ENCODE results near the gene LIPG. TPM values are rescaled to one million over a fixed set of nuclear protein-coding genes. Genes with fewer than 3 reads are reported as not detected.
A peak's percentile ranks its signal among the peaks of the same experiment; 100 is the strongest.
"Not testable (repeated sequence)": the region's sequence is repeated elsewhere in the genome, so short reads cannot be mapped to it uniquely, and the experiment has no call there.

The LIPG gene
- total RNA-seq (2021; fragmentation: NEBNext Ultra II Directional; extraction: Animal tissue kit (Norgen Biotek cat#: 25700)) = not detected
- long read RNA-seq = 0 reads

DNA sequence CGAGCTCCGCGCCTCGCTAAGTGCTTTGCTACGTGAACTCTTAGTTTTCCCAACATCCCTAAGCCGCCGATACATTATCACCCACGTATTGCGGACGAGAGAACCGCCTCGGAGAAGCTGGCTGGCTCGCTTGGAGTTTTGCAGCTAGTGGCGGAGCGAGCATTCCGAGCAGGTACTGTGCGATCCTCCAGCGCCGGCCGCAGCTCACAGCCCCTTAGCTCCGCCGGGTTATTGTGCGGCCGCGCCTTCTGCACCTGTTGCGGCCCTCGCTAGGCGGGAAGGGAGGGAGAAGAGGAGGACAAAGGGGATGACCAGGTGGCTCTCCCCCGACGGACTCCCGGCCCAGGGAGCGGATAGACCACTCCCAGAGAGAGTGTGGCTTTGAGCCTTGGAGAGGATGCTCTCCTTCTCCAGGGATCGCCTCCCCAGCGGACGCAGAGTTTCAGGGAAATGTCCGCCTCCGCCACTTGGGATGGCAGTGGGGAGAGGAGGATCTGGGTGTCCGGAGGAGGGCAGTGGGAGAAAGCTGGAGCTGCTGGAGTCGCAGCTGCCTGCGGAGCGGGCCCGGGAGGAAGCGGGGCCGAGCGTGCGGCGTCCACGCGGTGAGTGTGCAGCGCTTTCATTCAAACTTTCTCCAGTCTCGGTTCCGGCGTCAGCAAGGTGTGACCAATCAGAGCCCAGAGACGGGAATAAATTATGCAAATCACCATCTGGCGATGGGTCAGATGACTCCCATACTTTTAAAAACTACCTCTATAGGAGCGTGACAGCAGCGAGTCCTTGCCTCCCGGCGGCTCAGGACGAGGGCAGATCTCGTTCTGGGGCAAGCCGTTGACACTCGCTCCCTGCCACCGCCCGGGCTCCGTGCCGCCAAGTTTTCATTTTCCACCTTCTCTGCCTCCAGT lies at the start of gene LIPG:
TSS of gene LIPG (plus strand) at position 769 of the 905 bp plus-strand sequence. CDS start 252 bp downstream, outside the sequence.
- Mint-ChIP-seq H3K36me3 (ENCODE audit: low read depth) (no peaks in the 10 kb centered on the region), H3K9me3 (no peaks in the 10 kb centered on the region), H3K27me3 (ENCODE audit: insufficient read depth) (peaks cover 53% of the 10 kb centered on the region), H3K27ac (no peak within 1 kb of the TSS), H3K4me3 (peak within 1 kb of the TSS; percentile 66), H3K4me1 (ENCODE audit: low read depth) (peaks cover 32% of the 10 kb centered on the region)
- TF ChIP-seq, protein P1, sequence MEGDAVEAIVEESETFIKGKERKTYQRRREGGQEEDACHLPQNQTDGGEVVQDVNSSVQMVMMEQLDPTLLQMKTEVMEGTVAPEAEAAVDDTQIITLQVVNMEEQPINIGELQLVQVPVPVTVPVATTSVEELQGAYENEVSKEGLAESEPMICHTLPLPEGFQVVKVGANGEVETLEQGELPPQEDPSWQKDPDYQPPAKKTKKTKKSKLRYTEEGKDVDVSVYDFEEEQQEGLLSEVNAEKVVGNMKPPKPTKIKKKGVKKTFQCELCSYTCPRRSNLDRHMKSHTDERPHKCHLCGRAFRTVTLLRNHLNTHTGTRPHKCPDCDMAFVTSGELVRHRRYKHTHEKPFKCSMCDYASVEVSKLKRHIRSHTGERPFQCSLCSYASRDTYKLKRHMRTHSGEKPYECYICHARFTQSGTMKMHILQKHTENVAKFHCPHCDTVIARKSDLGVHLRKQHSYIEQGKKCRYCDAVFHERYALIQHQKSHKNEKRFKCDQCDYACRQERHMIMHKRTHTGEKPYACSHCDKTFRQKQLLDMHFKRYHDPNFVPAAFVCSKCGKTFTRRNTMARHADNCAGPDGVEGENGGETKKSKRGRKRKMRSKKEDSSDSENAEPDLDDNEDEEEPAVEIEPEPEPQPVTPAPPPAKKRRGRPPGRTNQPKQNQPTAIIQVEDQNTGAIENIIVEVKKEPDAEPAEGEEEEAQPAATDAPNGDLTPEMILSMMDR (IDR thresholded peaks at IDR 0.05) = no peak
- DNase-seq = no peak

- not testable (repeated sequence) for DNase-seq; H3K36me3 Mint-ChIP-seq (ENCODE audit: low read depth)
- H3K27me3 Mint-ChIP-seq (ENCODE audit: insufficient read depth) = peaks cover 16% of the 10 kb centered on the region
These were observed 49.0 kb upstream of the LIPG start for GRCh38 chr18:49512876-49513275.

DNA sequence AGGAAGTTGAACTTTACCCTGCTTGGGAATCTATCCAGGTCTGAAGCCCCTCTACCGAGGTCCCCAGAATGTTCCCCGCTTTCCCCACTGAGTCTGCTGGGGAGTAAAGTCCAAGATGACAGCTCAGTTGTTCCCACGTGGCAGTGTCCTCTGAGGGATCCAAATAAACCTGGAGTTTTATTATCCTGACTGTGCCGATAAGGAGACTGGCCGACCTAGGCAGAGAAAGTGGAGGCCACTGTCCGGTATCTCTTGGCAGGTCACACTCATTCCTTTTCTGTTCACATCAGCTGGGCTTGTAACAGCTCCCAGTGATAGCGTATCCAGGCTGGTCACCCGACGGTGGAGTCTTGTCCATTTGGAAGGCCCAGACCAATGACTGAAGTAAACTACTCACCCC lies 47.3 kb upstream of the LIPG start:
- TF ChIP-seq, protein P1 (IDR thresholded peaks at IDR 0.05) = no peak
- no peak overlapping the region for H3K27ac Mint-ChIP-seq

More at GRCh38 chr18:49512876-49513275, 49.0 kb upstream of the LIPG start:
- not testable (repeated sequence) for H3K27ac Mint-ChIP-seq; H3K4me1 Mint-ChIP-seq (ENCODE audit: low read depth); H3K4me3 Mint-ChIP-seq; H3K9me3 Mint-ChIP-seq

DNA sequence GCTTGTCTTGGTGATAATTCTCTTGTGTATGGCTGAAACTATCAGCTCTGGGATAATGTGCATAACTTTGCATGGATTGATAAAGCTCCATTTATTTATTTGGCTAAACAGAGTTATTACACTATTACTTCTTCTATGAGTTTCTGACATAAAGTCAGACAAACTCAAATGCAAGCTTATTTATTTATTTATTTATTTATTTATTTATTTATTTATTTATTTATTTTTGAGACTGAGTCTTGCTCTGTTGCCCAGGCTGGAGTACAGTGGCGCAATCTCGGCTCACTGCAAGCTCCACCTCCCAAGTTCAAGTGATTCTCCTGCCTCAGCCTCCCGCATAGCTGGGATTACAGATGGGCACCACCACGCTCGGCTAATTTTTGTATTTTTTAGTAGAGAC lies 46.9 kb upstream of the LIPG start:
- not testable (repeated sequence) for H3K27ac Mint-ChIP-seq; H3K4me3 Mint-ChIP-seq; H3K36me3 Mint-ChIP-seq (ENCODE audit: low read depth); DNase-seq; H3K9me3 Mint-ChIP-seq; H3K4me1 Mint-ChIP-seq (ENCODE audit: low read depth)
- peaks cover 19% of the 10 kb centered on the region for H3K27me3 Mint-ChIP-seq (ENCODE audit: insufficient read depth)

More for the DNA sequence above, 47.3 kb upstream of the LIPG start:
- Mint-ChIP-seq H3K4me3 (no peak overlapping the region), H3K27me3 (ENCODE audit: insufficient read depth) (peaks cover 18% of the 10 kb centered on the region), H3K9me3 (no peaks in the 10 kb centered on the region), H3K36me3 (ENCODE audit: low read depth) (no peaks in the 10 kb centered on the region), H3K4me1 (ENCODE audit: low read depth) (no peaks in the 10 kb centered on the region)
- DNase-seq = no peak

DNA sequence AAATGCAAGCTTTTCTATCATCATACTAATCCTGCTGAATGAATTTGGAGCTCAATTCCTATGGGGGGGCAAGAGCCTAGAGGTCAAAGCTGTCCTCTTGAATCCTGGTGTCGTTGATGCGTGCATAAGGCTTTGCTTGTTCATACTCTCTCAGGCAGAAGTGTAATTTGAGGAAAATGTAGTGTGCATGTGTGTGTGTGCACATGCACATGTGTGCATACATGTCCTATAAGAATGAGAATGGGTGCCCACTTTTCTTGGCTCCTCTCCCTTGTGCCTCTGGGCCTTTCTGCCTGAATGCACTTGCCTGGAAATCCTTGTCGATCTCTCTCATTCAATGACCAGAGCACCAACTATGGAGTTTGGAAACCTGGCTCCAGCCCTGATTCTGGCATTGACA lies 46.3 kb upstream of the LIPG start:
- H3K36me3 Mint-ChIP-seq (ENCODE audit: low read depth) = no peaks in the 10 kb centered on the region

DNA sequence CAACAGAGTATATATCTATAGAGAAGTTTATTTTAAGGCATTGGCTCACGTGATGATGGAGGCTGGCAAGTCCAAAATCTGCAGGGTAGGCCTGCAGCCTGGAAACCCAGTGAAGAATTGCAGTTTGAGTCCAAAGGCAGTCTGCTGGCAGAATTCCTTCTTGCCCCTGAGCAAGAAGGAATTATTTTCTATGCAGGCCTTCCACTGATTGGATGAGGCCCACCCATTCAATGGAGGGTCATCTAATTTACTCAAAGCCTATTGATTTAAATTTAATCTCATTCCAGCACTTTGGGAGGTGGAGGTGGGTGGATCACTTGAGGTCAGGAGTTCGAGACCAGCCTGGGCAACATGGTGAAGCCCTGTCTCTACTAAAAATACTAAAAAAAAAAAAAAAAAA lies 44.4 kb upstream of the LIPG start:
- no peak for DNase-seq
- H3K4me1 Mint-ChIP-seq (ENCODE audit: low read depth) = peaks cover 7% of the 10 kb centered on the region
- H3K27me3 Mint-ChIP-seq (ENCODE audit: insufficient read depth) = peaks cover 19% of the 10 kb centered on the region
- TF ChIP-seq, protein P1 (IDR thresholded peaks at IDR 0.05) = no peak
- H3K27ac Mint-ChIP-seq = no peak overlapping the region
- no peaks in the 10 kb centered on the region for H3K36me3 Mint-ChIP-seq (ENCODE audit: low read depth)
- H3K9me3 Mint-ChIP-seq = no peaks in the 10 kb centered on the region
- H3K4me3 Mint-ChIP-seq = no peak overlapping the region

More for the DNA sequence above, 46.3 kb upstream of the LIPG start:
- Mint-ChIP-seq H3K9me3 (no peaks in the 10 kb centered on the region), H3K27ac (no peak overlapping the region), H3K4me1 (ENCODE audit: low read depth) (peaks cover under 1% of the 10 kb centered on the region; the same call in 1 of the 2 replicates), H3K27me3 (ENCODE audit: insufficient read depth) (peaks cover 19% of the 10 kb centered on the region), H3K4me3 (no peak overlapping the region)
- DNase-seq = no peak
- TF ChIP-seq, protein P1 (IDR thresholded peaks at IDR 0.05) = no peak
